Measurements from ENCODE around the gene TMEM126A.

GRCh38 chr11:85663080-85663752 is 15.4 kb downstream of the TMEM126A start:
- TF ChIP-seq CTCF (IDR thresholded peaks at IDR 0.05) (no peak), EP300 (IDR thresholded peaks at IDR 0.05) (no peak)
